Endometrium (tissue), 2 donors: Measurements from ENCODE around the gene NCKAP5.

Experiments
- FAIRE-seq: peaks from 2 replicates; lab custom pipeline; 2012; peaks lifted over from hg19 to GRCh38; lab: Jason Lieb, UNC
- donor health status: control.
- donor health status: control.

The NCKAP5 gene

DNA sequence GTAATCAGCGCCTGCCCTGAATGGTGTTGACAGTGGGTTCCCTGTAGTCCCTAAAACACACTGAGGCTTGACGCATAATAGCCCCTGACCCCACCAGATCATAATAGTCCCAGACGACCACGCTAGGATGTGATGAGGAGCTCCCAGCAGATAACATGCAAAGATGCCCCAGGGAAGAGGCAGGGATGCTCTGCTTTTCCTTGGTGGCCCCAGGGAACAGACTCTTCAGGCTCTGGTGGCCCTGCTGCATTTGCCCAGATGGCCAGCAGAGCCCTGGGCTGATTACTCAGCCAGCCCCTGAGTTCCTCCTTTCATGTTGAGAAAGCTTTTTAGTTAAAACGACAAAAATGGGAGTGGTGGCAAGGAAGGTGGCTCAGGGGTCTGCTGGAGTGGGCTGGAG lies 5.9 kb upstream of the NCKAP5 start:
- no peak for FAIRE-seq

DNA sequence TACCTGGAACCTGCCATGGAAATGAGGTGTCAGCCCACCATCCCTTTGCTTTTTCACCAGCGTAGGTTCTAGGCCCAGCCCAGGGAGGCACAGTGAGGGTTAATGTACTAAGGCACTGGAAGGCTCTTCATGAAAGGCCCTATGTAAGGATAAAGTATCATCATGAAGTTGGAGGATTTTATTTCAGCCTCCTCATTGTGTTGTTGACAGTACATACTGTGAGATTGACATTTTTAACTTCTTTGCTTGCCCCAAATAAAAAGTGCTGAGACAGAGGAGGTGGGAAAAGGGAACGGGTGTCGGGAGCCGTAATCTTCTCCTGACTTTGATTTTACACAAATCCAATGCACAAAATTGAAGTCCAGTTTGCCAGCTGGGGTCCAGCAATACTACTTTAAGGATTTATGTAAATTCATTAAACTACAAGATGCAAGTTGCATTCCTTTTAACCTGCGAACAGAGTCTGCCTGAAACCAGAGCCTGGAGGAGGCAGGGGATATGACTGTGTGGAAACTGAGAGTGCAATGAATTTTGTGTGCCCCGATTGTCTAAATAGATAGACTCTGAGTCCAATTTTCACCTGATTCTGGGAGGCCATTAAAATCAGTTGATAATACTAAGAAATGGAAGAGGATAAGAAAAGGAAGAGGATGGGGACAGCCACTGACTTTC lies 5.4 kb upstream of the NCKAP5 start:
- FAIRE-seq, result no peak

DNA sequence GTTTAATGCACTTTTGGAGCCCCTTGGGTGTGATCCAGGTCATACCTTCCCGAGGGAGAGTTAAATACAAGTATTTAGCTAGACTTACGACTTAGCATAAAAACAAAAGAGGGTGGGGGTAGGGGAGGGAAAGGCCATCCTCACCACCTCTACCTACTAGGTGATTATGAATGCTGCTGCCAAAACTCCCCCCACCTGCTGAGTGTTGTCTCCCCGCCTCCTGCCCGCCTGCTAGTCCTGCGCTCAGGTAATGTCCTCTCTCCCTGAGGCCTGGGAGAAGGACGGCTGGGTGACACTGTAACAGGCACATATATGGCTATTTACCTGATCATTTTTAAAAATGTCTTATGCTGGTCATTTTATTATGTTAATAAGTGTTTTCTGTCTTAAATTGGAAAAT lies 3.0 kb upstream of the NCKAP5 start:
- FAIRE-seq, result no peak

DNA sequence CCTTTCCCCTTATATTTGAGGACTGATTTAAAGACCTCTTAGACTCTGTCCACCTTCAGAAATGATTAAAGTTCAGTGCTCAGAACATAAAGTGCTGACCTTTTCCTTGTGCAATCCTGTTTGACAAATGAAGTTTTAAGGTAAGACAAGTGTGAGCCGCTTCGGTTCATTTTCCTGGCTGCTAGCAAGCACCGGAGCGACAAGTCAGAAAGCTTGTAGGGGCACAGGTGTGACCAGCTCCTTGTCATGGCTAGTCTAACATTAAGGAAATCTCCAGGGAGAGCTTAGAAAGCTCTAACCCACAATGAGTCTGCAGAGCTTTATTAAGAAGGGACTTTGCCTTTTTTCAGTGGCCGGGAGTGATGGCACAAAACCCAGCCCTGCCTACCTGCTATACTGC lies 2.3 kb upstream of the NCKAP5 start:
- FAIRE-seq, result no peak

DNA sequence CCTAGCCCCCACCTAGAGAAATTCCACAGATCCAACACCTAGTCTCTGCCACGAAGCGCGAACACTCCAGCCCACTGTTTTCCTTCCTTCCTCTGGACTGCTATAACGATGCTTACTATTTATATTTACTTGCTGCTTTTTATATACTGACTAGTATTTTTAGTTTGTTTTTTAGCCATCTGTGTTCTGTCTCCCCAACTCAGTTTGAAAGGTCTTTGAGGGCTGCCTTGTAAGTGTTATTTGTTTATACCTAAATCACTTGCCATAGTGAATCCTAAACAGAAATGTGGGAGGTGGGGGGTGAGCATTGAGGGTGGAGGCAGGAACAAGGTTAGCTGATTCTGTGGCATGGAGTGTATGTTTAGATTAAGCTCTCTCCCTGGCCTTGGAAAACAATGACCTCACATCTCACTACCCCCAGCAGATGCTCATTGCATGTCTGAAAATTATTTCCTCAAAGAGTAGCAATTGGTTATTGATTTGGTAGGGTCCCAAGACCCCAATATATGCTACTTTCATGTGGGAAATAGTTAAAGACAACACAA lies 1.1 kb upstream of the NCKAP5 start:
- peak; percentile 74 for FAIRE-seq

DNA sequence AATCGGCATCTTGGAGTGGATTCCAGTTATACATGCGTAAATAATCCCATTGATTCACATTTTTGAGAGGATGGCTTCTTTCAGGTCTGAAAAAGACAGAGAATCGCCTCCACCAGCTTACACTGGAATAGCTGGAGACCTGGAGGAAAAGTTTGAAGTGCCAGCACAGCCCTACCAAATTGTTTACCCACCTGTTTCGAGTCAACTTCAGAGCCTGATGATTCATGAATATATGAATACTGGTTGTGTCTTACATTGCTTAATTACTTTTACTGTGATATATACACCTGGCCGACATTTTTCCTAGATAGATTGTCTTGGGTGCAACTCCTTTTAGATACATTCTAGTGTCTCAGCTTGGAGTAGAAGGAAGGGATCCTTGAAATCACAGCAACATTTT lies 335 bp upstream of the NCKAP5 start:
- FAIRE-seq, result no peak

DNA sequence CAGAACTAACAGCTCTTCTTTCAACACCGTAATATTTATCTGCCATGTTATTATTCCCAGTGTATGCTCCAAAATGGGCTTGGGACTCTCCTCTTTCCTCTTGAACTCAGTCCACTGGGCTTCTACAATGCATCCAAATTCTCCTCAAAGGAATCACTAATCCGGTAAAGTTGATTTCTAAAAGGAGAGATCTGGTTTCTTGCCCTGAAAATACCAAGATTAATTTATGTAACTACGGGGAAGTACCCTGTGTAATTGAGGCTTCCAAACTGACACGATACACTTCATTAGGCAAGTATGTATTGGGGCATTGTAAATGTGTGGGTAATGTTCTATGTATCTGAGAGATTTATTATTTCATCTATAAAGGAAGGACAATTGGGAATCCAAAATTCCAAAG lies 5.7 kb downstream of the NCKAP5 start:
- FAIRE-seq, result no peak

DNA sequence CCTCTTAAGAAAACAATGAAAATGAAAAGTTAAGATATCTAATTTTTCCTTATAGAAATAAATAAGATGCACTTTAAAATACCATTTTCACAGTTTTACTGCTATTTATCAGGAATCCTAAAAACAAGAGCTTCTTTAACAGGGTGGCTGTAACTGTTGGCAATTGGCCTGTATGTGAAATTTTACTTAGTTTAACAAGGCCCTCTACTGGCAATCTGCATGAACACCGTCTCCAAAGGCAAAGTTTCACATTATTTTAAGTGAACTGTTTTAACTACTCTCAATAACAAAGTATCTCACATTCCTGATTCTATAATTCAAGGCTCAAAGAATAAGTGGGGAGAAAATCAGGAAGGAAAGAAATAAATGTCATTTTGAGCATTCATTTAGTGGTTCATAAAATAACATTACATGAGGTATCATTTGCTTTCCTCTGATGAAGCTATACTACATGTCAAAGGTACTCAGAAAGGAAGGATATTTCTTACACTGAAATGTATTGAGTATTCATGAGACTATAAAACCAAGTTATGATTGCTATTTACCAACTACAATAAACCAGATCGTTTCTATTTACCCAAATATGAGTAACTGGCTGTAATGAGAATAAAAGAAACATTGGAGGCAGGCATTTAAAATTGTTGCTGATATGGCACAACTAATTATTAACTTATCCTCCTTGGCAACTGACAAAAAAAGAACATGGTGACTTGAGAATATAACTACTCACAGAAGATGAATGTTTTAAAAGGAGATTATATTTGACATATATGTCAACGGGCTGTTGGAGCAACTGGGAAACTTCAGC lies 7.0 kb downstream of the NCKAP5 start:
- FAIRE-seq, result peak; percentile 90

DNA sequence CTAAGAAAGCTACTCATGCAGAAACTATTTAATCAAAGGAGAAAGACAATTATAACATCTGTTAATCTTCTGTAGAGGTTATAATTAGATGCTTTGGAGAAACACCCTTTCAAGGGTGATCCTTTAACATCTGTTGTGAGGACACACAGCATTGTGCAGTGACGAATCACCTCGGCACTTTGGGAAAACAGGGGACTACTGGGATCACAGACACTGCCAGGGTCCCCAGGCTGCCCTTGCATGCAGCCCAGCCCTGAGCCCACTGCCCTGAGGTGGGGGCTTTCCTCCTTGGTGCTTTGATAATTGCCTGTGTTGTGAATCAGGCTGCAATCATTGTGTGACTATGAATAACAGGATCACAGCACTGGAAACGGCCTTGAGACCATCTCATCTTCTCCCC lies 10.6 kb downstream of the NCKAP5 start:
- FAIRE-seq, result no peak

DNA sequence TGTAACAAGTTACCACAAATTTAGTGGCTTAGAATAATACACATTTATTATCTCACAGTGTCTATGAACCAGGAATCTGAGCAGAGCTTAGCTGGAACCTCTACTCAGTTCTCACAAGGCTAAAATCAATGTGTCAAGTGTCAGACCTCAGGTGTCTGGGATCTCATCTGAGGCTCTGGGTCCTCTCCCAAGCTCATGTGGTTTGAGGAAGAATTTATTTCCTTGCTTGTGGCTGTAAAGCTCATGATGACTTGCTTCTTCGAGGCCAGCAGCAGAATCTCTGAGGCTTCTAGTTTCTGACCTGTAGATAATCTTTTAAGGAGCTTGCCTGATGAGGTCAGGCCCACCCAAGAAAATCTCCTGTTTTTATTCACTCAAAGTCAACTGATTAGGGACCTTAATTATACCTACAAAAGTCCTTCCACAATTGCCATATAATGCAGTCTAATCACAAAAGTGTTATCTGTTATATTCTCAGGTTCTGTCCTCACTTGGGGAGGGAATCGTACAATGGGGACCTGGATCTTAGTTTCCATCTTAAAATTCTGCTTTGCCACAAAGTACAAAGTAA lies 14.3 kb downstream of the NCKAP5 start:
- FAIRE-seq, result no peak

DNA sequence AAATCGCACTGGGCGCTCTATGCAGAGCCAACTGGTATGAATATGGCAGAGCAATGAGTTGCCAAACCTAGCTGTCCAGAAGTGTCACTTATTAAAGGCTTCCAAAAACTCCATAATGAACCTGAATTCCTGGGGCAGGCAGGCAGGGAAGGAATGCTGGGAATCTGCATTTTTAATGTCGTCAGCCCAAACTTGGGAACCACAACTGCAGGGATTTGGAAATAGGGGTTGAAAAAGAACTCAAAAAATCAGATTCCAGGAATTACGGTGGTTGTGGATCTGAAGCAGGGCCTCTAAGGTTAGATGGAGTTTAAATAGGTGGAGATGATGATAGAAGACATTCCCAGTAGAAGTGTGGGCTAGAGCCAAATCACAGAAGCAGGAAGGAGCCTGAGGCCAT lies 15.0 kb downstream of the NCKAP5 start:
- no peak for FAIRE-seq

DNA sequence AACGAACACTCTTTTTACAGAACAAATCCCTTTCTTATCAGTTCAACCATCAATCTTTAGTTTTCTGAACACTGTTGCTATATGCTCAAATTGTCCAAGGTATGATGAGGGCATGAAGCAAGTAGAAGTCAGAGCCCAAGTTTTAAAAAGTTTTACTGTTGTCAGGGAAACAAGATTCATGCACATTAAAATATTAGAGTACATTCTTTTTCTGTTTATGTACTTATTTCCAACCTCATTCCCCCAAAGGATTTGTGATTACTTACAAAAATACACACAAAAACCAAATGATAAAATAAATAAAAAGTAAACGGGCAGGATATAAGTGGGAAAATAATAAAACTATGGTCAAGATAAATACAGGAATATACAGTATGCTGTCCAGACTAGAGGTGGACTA lies 15.4 kb downstream of the NCKAP5 start:
- FAIRE-seq, result no peak

DNA sequence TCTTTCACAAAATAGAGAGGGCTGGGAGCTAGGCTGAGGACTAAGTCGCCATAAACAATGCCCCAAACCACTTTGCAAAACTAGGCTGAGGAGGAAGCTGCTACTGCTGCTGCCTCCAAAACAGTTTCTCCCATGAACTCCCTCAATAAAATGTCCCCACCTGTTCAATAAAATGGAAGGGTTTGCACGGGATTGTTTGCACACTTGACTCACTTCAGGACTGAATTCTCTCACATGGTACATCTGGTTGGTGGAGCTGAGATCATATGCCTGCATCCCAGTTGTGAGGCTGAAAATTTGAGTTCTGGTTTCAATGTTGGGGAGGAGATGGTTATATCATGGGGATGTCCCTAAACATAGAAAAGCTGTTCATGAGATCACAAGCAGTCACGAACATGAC lies 26.5 kb downstream of the NCKAP5 start:
- FAIRE-seq, result no peak

DNA sequence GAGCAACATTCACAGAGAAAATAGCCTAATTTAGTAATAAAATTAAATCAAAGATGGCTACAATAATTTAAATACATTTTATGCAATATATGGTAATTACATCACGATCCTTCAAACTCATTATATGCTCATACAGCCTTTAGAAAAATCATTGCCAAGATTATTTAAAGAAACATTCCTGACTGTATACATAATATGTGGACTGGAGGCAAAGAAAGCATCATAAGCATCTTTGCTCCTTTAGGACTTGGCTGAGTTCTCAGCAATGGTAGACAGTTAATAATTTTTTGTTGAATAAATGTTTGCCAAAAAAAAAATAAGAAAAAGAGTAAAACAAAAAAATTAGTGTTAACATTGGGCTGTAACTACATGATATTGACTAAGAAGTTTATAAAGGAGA lies 26.9 kb downstream of the NCKAP5 start:
- no peak for FAIRE-seq

DNA sequence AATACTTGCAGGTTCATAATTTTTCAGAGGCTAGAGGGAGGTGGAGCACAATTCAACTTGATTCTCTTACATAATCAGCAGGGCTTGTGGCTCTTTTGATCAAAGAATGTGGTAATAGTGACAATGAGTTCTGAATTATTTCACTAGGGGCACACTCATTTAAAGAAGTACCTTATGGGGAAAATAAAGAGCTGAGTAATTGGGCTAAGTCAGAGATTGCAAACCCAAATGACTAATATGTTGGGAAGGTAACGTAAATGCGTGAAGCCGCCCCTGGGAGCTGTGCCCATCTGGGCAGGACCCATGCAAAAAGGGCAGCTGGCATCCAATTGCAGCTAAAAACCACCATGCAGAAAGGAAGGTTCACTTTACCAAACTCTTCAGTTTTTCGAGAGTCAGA lies 35.3 kb downstream of the NCKAP5 start:
- no peak for FAIRE-seq

DNA sequence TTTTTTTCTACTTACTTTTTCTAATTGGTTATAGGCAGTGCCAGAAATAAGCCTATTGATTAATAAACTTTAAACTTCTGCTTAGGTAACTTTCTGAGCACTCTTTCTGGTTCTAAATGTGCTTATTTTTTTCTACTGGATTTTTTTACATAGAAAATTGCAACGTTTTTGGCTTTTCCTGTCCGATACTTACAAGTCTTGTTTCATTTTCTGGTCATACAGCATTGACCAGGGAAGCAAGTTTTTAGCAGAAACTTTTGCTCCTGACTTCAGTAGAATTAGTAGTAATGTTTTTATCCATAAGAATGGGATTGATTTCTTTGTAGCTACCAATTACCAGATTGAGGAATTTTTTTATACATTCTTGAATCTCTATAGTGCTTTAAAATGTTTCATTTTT lies 36.9 kb downstream of the NCKAP5 start:
- no peak for FAIRE-seq

DNA sequence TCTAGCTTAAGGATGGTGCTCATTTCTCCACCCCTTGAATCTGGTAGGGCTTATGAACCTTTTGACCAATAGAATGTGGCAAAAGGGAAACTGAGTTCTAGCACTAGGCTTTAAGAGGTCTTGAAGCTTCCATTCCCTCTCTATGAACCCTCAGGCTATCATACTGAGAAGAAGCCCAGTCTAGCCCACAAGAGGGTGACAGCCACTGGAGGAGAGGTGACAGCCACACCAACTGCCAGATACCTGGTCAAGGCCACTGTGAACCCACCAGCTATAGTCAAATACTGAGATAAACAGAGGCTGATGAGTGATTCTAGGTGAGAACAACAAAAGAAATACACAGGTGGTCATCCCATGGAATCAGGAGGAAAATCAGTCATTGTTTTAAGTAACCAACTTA lies 37.6 kb downstream of the NCKAP5 start:
- FAIRE-seq, result no peak

DNA sequence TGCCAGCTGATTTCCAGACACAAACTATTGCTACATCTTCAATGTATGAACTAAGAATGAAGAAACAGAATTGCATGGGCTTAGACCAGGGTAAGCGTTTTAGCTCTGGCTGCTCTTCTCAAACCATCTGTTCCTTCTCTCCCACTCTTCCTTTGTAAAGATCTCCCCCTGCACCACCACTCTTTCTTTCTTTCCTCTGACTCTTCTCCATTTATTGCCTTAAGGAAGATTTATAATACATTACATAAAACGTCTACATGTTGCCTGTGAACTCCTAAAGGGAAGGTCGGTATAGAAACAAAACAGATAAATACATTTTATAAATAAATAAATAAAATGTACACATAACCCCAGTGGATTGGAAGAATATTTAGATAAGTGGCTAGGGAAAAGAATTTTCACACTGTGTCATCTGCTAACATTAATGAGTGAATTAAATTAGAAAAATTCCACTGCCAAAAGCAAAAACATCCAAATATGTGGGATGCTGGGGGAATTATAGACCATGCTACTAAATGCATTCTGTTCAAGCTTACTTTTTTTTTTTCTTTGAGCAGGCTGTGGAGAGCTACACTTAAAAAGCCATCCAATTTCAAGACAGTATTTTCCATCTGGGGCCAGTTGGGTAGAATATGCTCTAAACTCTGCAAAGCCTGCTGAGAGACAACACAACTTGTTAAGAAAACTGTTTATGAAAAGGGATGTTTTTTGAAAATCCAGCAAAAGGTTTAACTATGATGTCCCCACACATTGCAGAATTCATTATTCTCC lies 41.5 kb downstream of the NCKAP5 start:
- no peak for FAIRE-seq

DNA sequence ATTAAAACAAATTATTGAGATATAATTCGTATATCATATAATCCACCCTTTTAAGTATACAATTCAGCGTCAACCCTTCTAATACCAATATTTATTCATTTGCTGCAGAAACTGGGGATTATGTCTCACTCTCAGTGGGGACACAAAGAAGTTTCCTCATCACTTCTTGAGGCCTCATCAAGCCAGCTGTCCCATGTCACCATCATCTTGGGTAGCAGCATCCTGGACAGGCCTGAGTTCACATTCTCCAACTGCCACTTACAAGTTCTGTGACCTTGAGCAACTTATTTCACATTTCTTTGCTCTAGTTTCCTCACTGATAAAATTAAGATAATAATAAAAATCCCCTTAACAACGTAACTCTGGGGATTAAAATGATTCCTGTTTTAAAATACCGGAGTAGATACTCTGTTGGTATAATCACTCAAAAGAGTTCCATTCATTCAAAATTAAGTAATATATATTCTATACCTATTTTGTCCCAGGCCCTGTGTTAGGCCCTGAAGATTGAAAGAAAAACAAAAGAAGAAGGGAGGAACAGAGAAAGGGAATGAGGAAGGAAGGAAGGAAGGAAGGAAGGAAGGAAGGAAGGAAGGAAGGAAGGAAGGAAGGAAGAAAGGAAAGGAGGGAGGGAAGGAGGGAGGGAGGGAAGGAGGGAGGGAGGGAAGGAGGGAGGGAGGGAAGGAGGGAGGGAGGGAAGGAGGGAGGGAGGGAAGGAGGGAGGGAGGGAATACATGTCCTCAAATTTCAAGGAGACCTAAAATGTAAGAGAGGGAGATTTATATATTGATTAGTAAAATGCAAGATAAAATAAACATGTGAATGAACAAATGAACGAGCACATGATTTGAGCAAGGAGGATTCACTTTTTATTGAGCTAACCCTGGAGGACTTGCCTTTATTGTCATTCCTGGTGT lies 42.4 kb downstream of the NCKAP5 start:
- no peak for FAIRE-seq

DNA sequence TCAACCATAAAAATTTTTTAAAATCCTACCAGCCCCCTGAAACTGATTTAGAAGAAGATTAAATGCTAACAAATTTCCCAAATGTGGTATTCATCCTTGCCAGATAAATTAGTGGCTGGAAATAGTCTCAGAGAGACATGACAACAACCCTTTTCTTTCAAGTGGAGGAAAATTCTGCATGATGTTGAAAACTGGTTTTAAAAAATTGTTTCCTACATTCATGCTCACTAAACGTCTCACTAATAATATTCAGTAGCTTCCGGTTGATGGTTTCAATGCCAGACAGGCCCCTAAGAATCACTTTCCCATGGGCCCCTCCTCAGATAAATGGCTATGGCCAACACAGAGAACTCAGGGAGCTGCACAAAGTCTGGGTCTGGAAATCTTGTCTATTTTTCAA lies 43.2 kb downstream of the NCKAP5 start:
- no peak for FAIRE-seq

DNA sequence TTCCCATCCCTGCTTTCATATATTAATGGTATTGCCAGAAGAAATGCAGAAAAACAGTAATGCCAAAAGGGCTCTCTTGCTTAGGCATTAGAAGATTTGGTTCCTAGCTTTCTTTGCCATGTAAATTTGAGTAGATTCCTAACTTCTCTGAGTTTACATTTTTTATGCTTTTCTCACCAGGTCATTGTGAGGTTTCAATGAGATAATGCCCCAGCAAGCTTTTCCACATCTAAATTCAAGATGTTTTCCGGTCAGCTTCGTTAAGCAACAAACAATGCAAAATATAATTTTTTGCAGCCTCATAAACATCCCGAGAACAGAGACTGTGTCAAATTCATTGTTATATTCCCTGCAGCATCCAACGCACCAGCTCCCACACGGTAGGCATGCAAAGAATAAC lies 44.9 kb downstream of the NCKAP5 start:
- peak; percentile 21 for FAIRE-seq

DNA sequence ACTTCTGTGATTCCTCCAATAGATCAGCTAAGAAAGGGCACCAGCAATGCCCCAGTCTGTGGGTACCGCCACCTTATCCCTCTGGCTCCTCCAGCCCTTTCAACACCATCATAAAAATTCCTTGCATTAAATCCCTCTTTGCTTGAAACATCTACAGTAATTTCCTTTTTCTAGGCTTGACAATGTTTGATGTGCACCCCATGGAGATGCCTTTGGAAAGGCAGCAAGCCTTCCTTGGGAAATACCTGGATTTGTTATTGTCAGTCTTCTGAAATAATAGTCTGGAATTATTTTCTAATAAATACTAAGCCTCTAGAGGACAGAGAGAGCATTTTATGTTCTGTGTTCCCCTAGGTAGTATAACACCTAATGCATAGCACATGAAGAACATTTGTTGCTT lies 46.1 kb downstream of the NCKAP5 start:
- no peak for FAIRE-seq
